Stimulated activated naive CD8-positive, alpha-beta T cell treated with anti-CD3 and anti-CD28 coated beads, Interleukin-15, Interleukin-2, amounts not matched to agents 100 ng/mL and 50 ng/mL, for 24 hours (primary cell): Measurements from ENCODE around the gene TPRG1.

Source experiments
- H3K27ac Mint-ChIP-seq: one replicate; pipeline ENCODE4 v1.8.0; 2021; ENCODE audit warnings: mild to moderate bottlenecking, mixed read lengths
- H3K27me3 Mint-ChIP-seq: one replicate; pipeline ENCODE4 v1.8.0; 2021; ENCODE audit warnings: mixed read lengths
- H3K36me3 Mint-ChIP-seq: one replicate; pipeline ENCODE4 v1.8.0; 2021; ENCODE audit warnings: low read depth, mixed read lengths
- H3K4me1 Mint-ChIP-seq: one replicate; pipeline ENCODE4 v1.8.0; 2021; ENCODE audit warnings: low read depth, mixed read lengths
- H3K4me3 Mint-ChIP-seq: one replicate; pipeline ENCODE4 v1.8.0; 2021; ENCODE audit warnings: mild to moderate bottlenecking, mixed read lengths
- H3K9me3 Mint-ChIP-seq: one replicate; pipeline ENCODE4 v1.8.0; 2021; ENCODE audit warnings: mixed read lengths

TPRG1 gene

DNA sequence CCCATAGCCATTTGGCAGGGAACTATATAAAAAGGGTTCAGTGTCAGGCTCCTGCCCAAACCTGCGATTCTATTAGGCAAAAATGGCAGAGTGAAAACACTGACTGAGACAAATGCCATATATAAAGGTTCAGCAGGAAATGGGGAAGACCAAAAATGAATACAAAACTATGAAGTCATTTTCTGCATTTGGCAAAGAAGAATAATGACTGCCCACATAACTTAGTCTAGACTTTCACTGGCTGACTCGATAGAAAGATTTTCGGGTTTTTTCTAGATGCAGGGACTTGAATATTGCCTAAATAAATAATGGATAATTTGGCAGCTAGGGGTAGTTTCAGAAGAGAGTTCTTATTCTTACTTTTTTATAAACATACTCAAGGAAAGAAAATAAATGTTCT is 178.0 kb downstream of the TPRG1 start:
- H3K4me1 Mint-ChIP-seq, result peaks cover 6% of the 10 kb centered on the region
- no peaks in the 10 kb centered on the region for H3K36me3 Mint-ChIP-seq
- H3K27ac Mint-ChIP-seq, result no peak overlapping the region
- no peaks in the 10 kb centered on the region for H3K27me3 Mint-ChIP-seq
- no peak overlapping the region for H3K4me3 Mint-ChIP-seq
- no peaks in the 10 kb centered on the region for H3K9me3 Mint-ChIP-seq

DNA sequence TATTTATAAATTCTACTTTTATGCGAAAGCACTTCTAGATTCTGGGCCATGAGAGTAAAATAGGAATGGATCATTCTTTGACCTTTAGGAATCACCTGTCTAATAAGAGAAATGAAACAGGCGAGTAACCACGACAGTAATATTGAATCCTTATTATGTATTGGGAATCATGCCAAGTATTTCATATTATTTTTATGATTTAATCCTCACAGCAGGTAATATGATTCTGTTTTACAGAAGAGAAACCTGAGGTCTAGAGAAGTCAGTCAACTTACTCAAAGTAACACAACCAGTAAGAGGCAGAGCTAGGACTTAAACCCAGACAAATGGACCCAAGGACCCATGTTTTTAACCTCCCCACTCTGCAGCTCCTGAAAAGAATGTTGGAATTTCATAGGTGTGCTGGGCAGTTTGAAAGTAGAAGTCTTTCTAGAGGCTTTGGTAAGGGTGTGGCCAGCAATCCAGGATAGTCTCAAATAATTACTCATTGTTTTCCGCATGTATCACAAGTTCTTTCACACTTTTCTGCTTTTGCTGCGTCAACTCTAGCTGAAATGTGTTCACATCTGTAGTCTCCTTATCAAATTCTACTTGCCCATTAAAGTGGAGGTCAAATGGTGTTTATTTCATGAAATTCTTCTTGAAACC is 181.7 kb downstream of the TPRG1 start:
- Mint-ChIP-seq H3K27me3 (no peaks in the 10 kb centered on the region), H3K36me3 (no peaks in the 10 kb centered on the region), H3K27ac (no peak overlapping the region), H3K4me3 (no peak overlapping the region), H3K4me1 (peaks cover 28% of the 10 kb centered on the region), H3K9me3 (no peaks in the 10 kb centered on the region)

DNA sequence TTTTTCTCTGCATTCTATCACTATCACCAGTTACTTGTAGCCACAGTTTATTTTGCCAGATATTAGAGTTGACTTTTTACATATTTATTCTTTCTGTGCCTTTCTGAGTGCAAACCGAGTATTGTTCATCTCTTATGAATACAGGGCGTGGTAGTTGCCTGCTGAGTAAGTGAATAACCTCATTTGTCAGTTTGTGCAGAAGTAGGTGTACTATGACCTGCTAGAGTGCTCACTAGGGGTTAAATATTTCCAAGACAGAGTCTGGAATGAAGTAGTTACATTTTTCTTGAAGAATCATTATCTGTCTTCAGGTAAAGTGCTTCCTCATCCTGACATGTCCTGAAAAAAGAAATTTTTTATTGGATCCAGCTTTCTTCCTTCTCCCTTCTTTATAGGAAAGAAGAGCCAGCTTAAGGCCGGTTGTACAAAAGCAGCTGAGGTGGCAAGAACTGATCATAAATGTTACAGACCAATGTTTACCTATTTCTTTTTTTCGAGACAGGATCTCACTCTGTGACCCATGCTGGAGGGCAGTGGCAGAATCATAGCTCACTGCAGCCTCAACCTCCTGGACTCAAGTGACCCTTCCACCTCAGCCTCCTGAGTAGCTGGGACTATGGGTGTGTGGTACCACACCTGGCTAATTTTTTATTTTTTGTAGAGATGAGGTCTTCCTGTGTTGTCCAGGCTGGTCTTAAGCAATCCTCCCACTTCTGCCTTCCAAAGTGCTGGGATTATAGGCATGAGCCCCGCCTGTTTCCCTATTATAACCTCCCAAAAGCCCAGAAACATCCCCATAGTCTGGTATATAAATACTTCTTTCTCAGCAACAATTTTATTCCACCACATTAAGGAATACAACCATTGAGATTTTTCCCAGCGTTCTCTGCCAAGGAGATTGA is 182.5 kb downstream of the TPRG1 start:
- H3K4me3 Mint-ChIP-seq, result no peak overlapping the region
- no peaks in the 10 kb centered on the region for H3K9me3 Mint-ChIP-seq
- no peak overlapping the region for H3K27ac Mint-ChIP-seq
- peaks cover 28% of the 10 kb centered on the region for H3K4me1 Mint-ChIP-seq
- H3K27me3 Mint-ChIP-seq, result no peaks in the 10 kb centered on the region
- no peaks in the 10 kb centered on the region for H3K36me3 Mint-ChIP-seq

DNA sequence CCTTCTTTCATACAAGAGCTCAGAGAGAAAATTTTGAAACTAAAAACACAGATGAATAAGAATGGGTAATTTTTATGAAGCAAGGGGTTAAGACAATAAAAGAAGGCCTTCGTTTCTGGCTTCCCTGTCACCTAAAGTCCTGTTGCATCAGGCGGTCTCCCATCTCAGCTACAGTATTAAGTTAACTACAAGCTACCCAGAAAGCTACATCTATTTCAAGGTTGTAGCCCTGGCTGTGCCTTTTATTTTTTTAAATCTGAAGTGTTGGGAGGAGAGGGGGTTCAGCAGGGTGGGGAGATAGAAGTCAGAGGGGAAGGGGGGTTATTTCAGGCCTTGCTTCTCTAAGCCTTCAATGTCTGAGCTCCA is 183.3 kb downstream of the TPRG1 start:
- H3K9me3 Mint-ChIP-seq, result no peaks in the 10 kb centered on the region
- H3K27me3 Mint-ChIP-seq, result no peaks in the 10 kb centered on the region
- H3K27ac Mint-ChIP-seq, result no peak overlapping the region
- peaks cover 28% of the 10 kb centered on the region for H3K4me1 Mint-ChIP-seq
- no peak overlapping the region for H3K4me3 Mint-ChIP-seq
- H3K36me3 Mint-ChIP-seq, result no peaks in the 10 kb centered on the region

DNA sequence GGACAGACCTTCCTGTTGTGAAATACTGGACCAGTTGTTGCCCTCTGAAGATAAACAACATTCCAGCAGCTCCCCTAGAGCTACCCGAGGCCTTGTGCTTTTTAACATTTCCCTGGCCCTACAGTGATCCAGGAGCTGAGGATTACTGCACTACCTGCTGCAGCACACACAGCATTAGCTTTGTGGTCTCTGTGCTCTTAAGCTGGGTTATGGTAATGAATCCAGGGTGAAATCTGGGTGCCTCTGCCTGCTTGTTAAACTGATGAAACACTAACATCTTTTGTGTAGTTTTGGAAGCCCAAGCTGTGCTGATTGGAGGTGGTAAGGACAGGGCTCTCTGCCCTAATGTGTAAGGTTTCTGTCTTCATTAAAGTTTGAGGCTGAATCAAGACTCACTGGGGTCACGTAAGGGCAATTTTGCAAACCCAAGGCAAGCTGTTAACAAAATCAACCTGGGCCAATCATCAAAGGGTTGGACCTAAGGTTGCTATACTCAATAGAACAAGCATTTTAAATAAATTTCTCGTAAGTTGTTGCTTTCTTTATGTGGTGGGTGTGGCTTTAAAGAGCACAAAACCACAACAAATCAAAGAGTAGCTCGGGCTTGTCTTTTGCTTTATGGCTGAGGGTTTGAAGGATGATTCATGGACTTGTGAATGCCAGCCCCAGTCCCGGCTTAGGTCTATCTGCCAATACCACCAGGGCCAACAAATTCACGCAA is 183.9 kb downstream of the TPRG1 start:
- Mint-ChIP-seq H3K27ac (no peak overlapping the region), H3K4me3 (peak overlapping the region; percentile 33), H3K9me3 (no peaks in the 10 kb centered on the region)

DNA sequence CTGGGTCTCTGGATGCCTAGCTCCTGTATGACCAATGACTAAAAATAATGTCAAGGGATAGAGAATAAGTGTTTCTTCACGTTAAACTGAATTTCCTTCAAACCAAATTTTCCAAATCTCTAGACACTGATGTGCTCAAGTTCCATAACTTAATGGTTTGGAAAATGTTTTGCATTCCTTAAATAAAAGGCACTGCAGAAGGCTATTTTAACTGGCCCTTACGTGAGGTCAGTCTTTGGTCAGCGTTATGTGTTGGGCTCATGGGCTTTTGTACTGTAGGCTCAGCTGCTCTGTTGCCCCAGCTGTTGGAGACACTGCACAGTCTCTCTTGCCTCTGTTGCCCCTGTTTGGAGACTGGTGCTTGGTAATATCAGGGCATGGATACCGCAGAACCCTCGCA is 188.5 kb downstream of the TPRG1 start:
- H3K4me3 Mint-ChIP-seq, result no peak overlapping the region
- H3K27me3 Mint-ChIP-seq, result no peaks in the 10 kb centered on the region
- peaks cover 17% of the 10 kb centered on the region for H3K4me1 Mint-ChIP-seq
- H3K9me3 Mint-ChIP-seq, result no peaks in the 10 kb centered on the region
- no peaks in the 10 kb centered on the region for H3K36me3 Mint-ChIP-seq
- H3K27ac Mint-ChIP-seq, result no peak overlapping the region

More for the DNA sequence above, 183.9 kb downstream of the TPRG1 start:
- Mint-ChIP-seq H3K4me1 (peaks cover 28% of the 10 kb centered on the region), H3K36me3 (no peaks in the 10 kb centered on the region), H3K27me3 (no peaks in the 10 kb centered on the region)

DNA sequence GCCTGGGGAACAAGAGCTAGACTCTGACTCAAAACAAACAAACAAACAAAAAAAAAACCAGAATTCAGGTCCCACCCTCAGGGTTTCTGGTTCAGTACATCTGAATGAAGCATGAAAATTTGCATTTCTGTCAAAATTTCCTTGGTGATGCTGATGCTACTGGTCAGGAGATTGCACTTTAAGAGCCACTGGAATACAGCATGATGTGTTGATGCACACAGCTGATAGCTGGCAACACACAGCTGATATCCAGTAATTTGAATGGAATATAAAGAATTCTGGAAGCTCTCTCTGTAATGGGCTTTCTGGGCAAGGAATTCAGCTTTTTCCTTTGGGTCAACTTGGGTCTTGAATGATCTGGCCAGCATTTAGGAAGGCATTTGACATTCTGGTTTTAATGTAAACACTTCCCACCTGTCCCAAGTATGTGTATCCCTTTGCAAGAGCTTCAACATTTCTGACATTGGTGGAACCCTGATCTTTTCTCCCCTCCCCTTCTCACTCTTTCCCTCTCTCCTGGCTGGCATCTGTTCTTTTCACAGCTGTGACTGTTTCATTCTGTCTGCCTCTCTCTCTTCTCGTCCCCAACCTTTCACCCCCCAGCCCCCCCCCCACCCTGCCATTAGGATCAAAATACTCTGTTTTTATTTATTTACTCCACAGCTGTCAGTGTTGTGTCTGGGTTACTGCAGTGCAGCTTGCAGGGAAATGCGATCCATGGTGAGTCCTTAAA is 189.5 kb downstream of the TPRG1 start:
- Mint-ChIP-seq H3K27ac (no peak overlapping the region), H3K4me1 (peaks cover 7% of the 10 kb centered on the region), H3K27me3 (no peaks in the 10 kb centered on the region)

DNA sequence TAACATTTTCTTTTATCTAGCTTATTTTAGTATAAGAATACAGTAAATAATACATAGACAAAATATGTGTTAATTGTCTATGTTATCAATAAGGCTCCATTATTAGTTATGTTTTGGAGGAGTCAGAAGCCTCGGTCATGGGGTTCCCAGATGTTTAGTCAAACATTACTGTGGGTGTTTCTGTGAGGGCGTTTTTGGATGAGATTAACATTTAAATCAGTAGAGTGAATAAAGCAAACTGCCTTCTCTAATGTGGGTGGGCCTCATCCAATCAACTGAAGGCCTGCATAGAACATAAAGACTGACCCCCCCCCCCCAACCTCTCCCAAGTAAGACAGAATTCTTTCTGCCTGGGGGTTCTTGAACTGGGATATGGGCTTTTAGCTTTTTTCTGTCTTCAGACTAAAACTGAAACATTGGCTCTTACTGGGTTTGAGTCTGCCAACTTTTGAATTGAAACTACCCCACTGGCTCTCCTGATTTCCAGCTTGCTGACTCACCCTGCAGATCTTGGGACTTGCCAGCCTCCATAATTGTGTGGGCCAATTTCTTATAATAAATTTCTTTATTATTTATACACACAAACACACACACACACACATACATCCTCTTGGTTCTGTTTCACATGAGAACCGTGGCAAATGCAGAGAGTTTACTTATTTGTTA is 192.0 kb downstream of the TPRG1 start:
- no peak overlapping the region for H3K4me3 Mint-ChIP-seq
- H3K4me1 Mint-ChIP-seq, result peaks cover 4% of the 10 kb centered on the region
- H3K36me3 Mint-ChIP-seq, result no peaks in the 10 kb centered on the region
- no peaks in the 10 kb centered on the region for H3K9me3 Mint-ChIP-seq
- H3K27me3 Mint-ChIP-seq, result no peaks in the 10 kb centered on the region
- H3K27ac Mint-ChIP-seq, result no peak overlapping the region

More for the DNA sequence above, 189.5 kb downstream of the TPRG1 start:
- no peaks in the 10 kb centered on the region for H3K36me3 Mint-ChIP-seq
- no peak overlapping the region for H3K4me3 Mint-ChIP-seq
- no peaks in the 10 kb centered on the region for H3K9me3 Mint-ChIP-seq

DNA sequence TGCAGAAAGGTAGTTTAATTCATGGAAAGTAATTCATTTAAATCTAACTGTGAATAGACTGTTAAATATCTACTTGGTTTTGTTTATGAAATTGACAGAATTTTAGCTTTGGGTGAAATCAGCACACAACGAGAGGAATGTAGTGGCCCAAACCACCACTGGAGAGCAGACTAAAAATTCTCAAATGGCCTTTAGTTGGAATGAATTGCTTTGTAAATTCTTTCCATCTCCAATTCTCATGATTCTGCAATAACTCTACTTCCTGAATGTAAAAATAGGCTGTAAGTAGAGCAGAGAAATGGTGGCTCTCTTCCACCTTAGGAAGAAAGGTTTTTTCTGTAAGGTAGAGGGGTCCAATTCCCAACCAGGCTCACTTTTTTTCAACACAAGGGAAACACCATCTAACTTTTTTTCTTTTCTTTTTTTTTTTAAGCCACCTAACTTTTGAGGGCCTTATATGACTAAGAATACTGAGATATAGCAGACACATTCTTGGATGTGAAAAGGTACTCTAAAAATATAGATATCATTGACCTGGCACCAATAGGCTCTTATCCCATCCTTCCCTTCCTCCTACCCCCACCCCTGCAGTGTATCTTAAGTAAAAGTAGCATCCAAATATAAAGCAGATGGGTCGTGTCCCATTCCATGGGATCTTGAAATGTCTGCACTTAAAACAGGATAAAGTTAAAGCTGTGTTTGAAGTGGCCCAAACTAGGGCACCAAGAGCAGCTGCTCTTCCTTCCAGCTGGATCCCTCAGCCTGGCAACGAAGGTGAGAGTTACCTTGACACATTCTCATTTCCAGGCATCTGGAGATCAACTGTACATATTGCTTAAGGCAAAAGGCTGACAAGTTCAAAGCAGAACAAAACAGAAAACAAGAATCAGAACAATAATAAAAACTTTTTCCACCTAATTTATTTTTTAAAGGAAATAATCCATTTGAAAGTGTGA is 194.1 kb downstream of the TPRG1 start:
- H3K36me3 Mint-ChIP-seq, result no peaks in the 10 kb centered on the region
- H3K9me3 Mint-ChIP-seq, result no peaks in the 10 kb centered on the region
- peaks cover 6% of the 10 kb centered on the region for H3K4me1 Mint-ChIP-seq
- no peaks in the 10 kb centered on the region for H3K27me3 Mint-ChIP-seq
- no peak overlapping the region for H3K27ac Mint-ChIP-seq
- no peak overlapping the region for H3K4me3 Mint-ChIP-seq

DNA sequence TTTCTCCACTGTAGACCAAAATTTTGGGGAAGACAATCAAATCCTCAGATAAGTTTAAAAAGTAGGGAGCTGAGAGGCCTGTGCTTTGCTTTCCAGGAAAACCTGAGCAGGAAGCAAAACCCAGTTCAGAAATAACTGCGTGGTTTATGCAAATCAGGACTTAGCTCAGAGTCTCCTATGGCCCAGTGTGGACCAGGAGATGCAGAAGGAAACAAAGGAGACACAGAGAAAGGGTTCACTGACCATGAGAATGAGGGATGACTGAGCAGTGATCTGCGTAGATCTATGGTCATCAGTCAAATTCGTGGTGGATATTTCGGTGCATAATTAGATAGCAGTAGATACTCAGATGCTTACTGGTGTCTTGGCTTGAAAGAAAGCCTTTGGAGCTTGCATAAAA is 196.6 kb downstream of the TPRG1 start:
- Mint-ChIP-seq H3K9me3 (no peaks in the 10 kb centered on the region), H3K36me3 (no peaks in the 10 kb centered on the region), H3K4me1 (peaks cover 6% of the 10 kb centered on the region), H3K4me3 (no peak overlapping the region), H3K27me3 (no peaks in the 10 kb centered on the region), H3K27ac (no peak overlapping the region)

DNA sequence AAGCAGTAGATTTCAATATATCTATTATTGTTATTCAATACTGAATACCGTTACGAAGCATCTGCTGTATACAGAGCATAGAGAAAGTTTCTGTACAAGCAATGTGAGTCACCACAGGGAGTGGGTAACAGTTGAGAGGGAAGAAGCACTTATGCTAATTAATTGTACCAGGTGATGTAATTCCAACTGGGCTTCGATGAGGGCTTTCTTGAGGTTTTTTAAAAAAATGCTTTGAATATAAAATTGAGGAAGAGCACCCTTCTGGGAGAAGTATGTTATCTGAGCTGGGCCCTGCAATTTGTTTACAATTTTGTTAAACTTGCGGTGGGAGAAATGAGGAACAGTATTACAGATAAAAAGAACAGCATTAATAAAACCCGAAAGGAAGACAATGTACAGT is 197.9 kb downstream of the TPRG1 start:
- Mint-ChIP-seq H3K4me3 (no peak overlapping the region), H3K27ac (no peak overlapping the region), H3K9me3 (no peaks in the 10 kb centered on the region), H3K36me3 (no peaks in the 10 kb centered on the region), H3K4me1 (peaks cover 6% of the 10 kb centered on the region), H3K27me3 (no peaks in the 10 kb centered on the region)

DNA sequence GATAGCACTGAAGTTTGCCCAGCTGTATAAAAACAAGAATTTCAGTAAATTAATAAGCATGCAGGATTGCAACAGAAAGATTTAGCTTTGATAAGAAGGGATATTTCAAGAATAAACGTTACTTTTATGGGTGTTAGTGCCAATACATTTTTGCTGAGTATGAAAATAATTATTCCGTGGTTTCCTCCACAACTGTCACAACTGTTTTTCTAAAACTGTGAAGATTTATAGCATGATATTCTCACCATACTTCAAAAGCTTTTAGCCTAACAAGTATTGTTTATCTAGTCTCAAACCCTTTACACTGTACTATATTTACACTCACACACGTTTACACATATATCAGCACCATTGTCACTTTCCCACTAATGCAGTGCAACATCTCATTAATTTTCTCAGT is 200.5 kb downstream of the TPRG1 start:
- Mint-ChIP-seq H3K27me3 (no peaks in the 10 kb centered on the region), H3K9me3 (peaks cover 4% of the 10 kb centered on the region), H3K36me3 (no peaks in the 10 kb centered on the region), H3K4me3 (no peak overlapping the region), H3K27ac (no peak overlapping the region), H3K4me1 (peaks cover 6% of the 10 kb centered on the region)
